Effector memory CD4-positive, alpha-beta T cell (primary cell): Measurements from ENCODE around the gene CSMD2.

Source experiments
- DNase-seq, 3 donors: peaks; one replicate each; pipeline ENCODE4 v3.0.0-alpha.2; 2020
- H3K27ac ChIP-seq: 2 replicates; pipeline ENCODE4 v1.7.0; 2013; ENCODE audit warnings: mild to moderate bottlenecking, low read length, moderate library complexity; ENCODE audit not compliant: insufficient read depth, poor library complexity, severe bottlenecking
- H3K27me3 ChIP-seq: replicated peaks from 2 replicates; pipeline ENCODE4 v1.7.0; 2013; ENCODE audit warnings: mild to moderate bottlenecking, low read length; ENCODE audit not compliant: insufficient read depth, control insufficient read depth, poor library complexity, severe bottlenecking
- H3K36me3 ChIP-seq: 2 replicates; pipeline ENCODE4 v1.7.0; 2013; ENCODE audit warnings: mild to moderate bottlenecking, low read length, moderate library complexity; ENCODE audit not compliant: control insufficient read depth, insufficient read depth
- H3K4me1 ChIP-seq: 2 replicates; pipeline ENCODE4 v1.7.0; 2013; ENCODE audit warnings: low read length, mild to moderate bottlenecking; ENCODE audit not compliant: control insufficient read depth, insufficient read depth, poor library complexity, severe bottlenecking
- H3K4me3 ChIP-seq: 2 replicates; pipeline ENCODE4 v1.7.0; 2013; ENCODE audit warnings: low read length, low read depth, mild to moderate bottlenecking; ENCODE audit not compliant: insufficient read depth, poor library complexity, severe bottlenecking
- H3K9me3 ChIP-seq: 2 replicates; pipeline ENCODE4 v1.7.0; 2013; ENCODE audit warnings: mild to moderate bottlenecking, low read length, moderate library complexity; ENCODE audit not compliant: control insufficient read depth

The CSMD2 gene

GRCh38 chr1:33607444-33608005, 557.5 kb downstream of the CSMD2 start:
- Histone ChIP-seq H3K9me3 (no peaks in the 10 kb centered on the region), H3K27ac (no peak overlapping the region), H3K27me3 (no peaks in the 10 kb centered on the region), H3K4me1 (no peaks in the 10 kb centered on the region), H3K36me3 (no peaks in the 10 kb centered on the region), H3K4me3 (no peak overlapping the region)
- DNase-seq, result no peak

- Histone ChIP-seq H3K36me3 (no peaks in the 10 kb centered on the region), H3K27ac (no peak overlapping the region), H3K4me3 (no peak overlapping the region), H3K27me3 (no peaks in the 10 kb centered on the region), H3K4me1 (no peaks in the 10 kb centered on the region), H3K9me3 (no peaks in the 10 kb centered on the region)
- no peak for DNase-seq
These were observed 558.8 kb downstream of the CSMD2 start for GRCh38 chr1:33606272-33606671.

GRCh38 chr1:33602271-33602670, 562.8 kb downstream of the CSMD2 start:
- Histone ChIP-seq H3K4me3 (no peak overlapping the region), H3K27me3 (no peaks in the 10 kb centered on the region), H3K27ac (no peak overlapping the region), H3K4me1 (no peaks in the 10 kb centered on the region), H3K36me3 (no peaks in the 10 kb centered on the region), H3K9me3 (no peaks in the 10 kb centered on the region)
- DNase-seq, result no peak

- no peak for DNase-seq
- H3K36me3 ChIP-seq, result no peaks in the 10 kb centered on the region
- no peak overlapping the region for H3K27ac ChIP-seq
- peaks cover 2% of the 10 kb centered on the region for H3K27me3 ChIP-seq
- H3K4me3 ChIP-seq, result no peak overlapping the region
- H3K4me1 ChIP-seq, result no peaks in the 10 kb centered on the region
- no peaks in the 10 kb centered on the region for H3K9me3 ChIP-seq
These were observed 563.3 kb downstream of the CSMD2 start for GRCh38 chr1:33601751-33602150.

GRCh38 chr1:33599516-33600115, 565.4 kb downstream of the CSMD2 start:
- H3K27me3 ChIP-seq, result peaks cover 2% of the 10 kb centered on the region
- H3K36me3 ChIP-seq, result no peaks in the 10 kb centered on the region
- DNase-seq, result no peak

GRCh38 chr1:33588726-33589125, 576.3 kb downstream of the CSMD2 start:
- Histone ChIP-seq H3K27me3 (peaks cover 4% of the 10 kb centered on the region), H3K27ac (no peak overlapping the region), H3K36me3 (no peaks in the 10 kb centered on the region), H3K4me1 (no peaks in the 10 kb centered on the region), H3K9me3 (no peaks in the 10 kb centered on the region), H3K4me3 (no peak overlapping the region)
- no peak for DNase-seq

More at GRCh38 chr1:33599516-33600115, 565.4 kb downstream of the CSMD2 start:
- no peak overlapping the region for H3K27ac ChIP-seq
- H3K9me3 ChIP-seq, result no peaks in the 10 kb centered on the region
- no peak overlapping the region for H3K4me3 ChIP-seq
- H3K4me1 ChIP-seq, result no peaks in the 10 kb centered on the region

GRCh38 chr1:33586795-33587194, 578.2 kb downstream of the CSMD2 start:
- H3K27ac ChIP-seq, result no peak overlapping the region

GRCh38 chr1:33586106-33586505, 578.9 kb downstream of the CSMD2 start:
- no peak overlapping the region for H3K27ac ChIP-seq
- no peaks in the 10 kb centered on the region for H3K27me3 ChIP-seq
- H3K36me3 ChIP-seq, result no peaks in the 10 kb centered on the region
- no peaks in the 10 kb centered on the region for H3K9me3 ChIP-seq
- no peak for DNase-seq
- H3K4me3 ChIP-seq, result no peak overlapping the region
- H3K4me1 ChIP-seq, result no peaks in the 10 kb centered on the region

More at GRCh38 chr1:33586795-33587194, 578.2 kb downstream of the CSMD2 start:
- Histone ChIP-seq H3K4me3 (no peak overlapping the region), H3K36me3 (no peaks in the 10 kb centered on the region), H3K27me3 (peaks cover under 1% of the 10 kb centered on the region), H3K9me3 (no peaks in the 10 kb centered on the region), H3K4me1 (no peaks in the 10 kb centered on the region)
- no peak for DNase-seq

- Histone ChIP-seq H3K27ac (no peak overlapping the region), H3K4me3 (no peak overlapping the region), H3K36me3 (no peaks in the 10 kb centered on the region), H3K4me1 (no peaks in the 10 kb centered on the region), H3K27me3 (no peaks in the 10 kb centered on the region), H3K9me3 (no peaks in the 10 kb centered on the region)
- DNase-seq, result no peak
These were observed 581.5 kb downstream of the CSMD2 start for GRCh38 chr1:33583567-33583966.

GRCh38 chr1:33578557-33579448, 586.2 kb downstream of the CSMD2 start:
- H3K4me3 ChIP-seq, result no peak overlapping the region
- no peaks in the 10 kb centered on the region for H3K4me1 ChIP-seq
- no peaks in the 10 kb centered on the region for H3K27me3 ChIP-seq
- no peaks in the 10 kb centered on the region for H3K9me3 ChIP-seq
- no peak for DNase-seq
- H3K36me3 ChIP-seq, result no peaks in the 10 kb centered on the region
- H3K27ac ChIP-seq, result no peak overlapping the region
